HPDE6-E6E7 (cell line): ENCODE data around the gene SCAF1.

Experiments
- DNase-seq: peaks from one replicate; pipeline ENCODE4 v3.0.0; 2011; ENCODE audit warnings: missing footprints; ENCODE audit errors: extremely low spot score

Gene SCAF1

DNA sequence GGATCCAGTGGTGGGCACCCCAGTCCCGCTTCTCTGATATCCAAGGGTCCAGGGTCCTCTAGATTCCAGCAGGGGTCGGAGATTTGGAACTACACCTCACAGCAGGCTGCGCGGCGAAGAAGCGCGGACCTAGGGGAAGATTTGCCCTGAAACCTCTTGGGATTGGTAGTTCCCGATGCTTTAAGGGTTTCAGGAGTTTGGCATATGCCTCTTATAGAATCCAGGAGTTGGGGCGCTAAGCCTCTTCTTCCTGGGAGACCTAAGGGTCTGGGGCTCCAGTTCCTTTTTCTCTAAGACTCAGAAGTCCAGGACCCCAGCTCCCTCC lies 24.1 kb downstream of the SCAF1 start:
- no peak for DNase-seq

DNA sequence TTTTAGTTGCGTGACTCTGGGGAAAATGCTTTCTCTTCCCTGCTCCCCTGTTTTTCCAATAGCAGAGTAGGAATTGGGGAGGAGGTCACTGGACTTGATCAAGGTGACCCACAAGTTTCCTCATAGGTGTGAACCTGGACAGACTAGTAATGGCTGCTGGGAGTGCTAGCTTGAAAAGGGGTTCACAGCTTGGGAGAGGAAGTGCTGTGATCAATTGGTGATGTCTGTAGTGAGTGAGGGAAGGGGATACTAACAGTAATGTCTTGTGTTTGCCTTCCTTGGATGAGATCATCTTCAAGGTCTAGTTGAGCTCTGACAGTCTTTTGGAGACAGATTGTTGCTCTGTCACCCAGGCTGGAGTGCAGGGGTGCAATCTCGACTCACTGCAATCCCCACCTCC lies 25.5 kb downstream of the SCAF1 start:
- no peak for DNase-seq

DNA sequence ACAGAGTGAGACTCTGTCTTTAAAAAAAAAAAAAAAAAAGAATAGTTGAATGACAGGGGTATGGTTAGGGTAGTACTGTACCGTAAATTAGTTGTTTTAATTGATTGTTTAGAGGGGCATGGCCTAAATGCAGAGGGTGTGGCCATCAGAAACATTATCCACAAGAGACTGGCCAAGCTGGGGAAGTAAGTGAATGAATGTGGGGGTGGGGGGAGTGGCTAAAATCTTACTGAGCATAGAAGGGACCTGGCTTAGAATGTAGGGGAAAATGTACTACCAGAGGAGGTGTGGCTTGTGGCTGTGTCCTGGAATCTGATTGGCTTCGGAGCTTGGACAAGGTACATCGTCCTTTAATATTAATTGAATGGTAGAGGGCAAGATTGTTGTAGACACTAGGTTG lies 27.5 kb downstream of the SCAF1 start:
- no peak for DNase-seq

DNA sequence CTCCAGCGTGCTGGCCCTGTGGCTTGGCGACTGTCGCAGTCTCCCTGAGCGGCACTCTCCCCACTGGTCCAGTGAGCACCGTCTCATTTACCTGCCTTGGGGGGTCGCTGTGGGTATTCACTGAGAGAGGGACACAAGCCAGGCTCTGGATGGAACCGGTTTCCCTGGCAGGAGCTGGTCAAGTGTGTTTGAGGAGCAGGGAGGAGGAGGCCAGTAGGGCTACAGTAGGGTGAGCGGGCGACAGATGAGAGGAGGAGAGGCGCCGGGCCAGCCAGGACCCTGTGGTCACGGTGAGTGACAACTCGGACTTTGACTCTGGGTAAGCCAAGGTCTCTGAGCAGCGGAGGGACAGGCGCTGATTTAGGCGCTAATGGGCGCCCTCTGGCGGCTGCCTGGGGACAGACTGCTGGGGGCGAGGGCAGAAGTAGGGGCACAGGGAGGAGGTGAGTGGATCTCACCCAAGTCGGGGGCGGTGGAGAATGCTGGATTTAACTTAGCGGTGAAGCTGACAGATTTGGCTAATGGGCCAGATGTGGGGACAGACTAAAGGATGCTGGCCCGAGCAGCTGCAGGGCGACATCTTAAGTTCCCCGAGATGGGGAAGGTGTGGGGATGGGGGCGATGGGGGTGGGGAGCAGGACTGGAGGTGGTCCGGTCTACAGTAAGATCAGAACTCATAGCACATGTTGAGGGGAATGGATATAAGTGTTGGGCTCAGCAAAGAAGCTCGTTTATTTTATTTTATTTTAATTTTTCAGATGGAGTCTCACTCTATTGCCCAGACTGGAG lies 30.3 kb downstream of the SCAF1 start:
- no peak for DNase-seq

DNA sequence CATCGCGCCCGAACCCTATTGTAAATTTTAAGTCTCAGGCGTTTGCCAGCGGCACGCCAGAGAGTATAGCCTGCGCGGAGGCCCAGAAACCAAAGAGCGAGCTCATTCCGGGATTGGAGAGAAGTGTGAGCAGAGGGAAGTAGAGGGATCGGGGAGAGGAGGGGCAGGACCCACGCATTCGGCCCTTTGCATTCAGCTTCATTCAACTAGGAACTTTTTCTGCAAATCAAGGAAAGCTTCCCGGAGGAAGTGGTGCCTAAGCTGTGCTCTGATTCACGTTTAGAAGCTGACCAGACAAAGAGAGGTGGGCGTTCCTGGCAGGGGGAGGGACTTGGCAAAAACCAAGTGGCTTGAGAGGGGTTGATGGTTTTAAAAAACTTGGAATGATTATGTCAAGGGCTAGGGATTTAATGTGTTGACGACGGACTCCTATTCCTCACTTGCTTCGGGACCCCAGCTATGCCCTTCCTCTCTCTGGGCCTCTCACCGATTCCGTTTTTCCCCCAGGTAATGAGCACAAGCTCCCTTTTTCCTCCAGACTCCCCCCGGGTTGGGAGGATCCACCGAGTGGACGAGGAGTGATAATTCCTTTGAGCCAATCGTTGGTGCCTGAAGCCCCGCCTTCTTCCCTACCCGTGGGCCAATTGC lies 34.3 kb downstream of the SCAF1 start:
- no peak for DNase-seq

DNA sequence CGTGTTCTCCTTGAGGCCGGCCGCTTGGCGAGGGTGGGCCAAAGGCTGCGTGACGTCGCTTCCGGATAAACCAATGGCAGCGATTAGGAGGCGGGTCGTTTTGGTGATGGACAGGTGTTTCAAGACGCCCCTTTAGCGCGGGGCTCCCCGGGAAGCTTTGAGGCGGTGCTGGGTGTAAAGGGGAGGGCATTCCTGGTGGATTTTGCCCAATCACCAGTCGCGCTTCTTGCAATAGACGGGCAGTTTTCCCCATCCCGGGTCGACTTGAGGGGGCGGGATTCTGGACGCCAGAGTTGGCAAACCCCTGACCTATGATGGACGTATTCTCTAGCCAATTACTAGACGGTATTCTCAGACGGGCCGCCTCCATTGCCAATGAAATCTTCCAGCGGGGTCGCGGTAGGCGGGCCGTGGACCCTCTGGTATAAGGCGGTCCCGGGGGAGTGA lies 34.8 kb downstream of the SCAF1 start:
- peak; percentile 98 for DNase-seq

DNA sequence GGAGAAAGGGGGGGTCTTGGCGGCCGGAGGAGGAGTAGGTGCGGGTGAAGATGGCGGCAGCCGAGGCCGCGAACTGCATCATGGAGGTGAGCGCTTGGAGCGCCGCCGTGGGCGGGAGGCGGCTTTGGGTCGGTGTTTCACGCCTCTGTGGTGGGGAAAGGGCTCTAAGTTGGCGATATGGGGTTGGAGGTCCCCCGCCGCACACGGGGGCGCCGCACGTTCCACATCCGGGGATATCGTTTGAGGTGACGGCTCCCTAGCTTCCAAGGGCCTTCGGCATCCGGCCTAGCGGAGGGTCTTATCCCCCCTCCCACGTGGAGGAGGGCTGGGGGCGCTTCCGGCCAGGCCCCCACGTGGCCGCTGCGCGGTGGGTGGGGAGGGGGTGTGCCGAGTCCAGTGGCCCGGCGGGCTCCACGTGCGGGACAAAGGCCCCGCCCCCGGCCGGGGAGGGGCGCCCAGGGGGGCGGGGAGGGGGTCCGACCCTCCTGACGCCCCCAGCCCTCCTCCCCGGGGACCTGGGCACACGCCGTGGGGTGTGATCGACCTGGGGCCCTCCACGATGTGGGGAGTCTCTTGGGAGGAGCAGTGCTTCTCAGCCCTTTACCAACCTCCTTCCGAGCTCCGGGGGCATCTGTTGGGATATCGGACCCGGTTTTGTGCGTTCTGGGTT lies 35.4 kb downstream of the SCAF1 start, which contains the start of gene PRMT1:
PRMT1 (plus strand) TSS at position 41 of the 670 bp plus-strand sequence; CDS start at position 51, 10 bp downstream.
- DNase-seq: no peak

DNA sequence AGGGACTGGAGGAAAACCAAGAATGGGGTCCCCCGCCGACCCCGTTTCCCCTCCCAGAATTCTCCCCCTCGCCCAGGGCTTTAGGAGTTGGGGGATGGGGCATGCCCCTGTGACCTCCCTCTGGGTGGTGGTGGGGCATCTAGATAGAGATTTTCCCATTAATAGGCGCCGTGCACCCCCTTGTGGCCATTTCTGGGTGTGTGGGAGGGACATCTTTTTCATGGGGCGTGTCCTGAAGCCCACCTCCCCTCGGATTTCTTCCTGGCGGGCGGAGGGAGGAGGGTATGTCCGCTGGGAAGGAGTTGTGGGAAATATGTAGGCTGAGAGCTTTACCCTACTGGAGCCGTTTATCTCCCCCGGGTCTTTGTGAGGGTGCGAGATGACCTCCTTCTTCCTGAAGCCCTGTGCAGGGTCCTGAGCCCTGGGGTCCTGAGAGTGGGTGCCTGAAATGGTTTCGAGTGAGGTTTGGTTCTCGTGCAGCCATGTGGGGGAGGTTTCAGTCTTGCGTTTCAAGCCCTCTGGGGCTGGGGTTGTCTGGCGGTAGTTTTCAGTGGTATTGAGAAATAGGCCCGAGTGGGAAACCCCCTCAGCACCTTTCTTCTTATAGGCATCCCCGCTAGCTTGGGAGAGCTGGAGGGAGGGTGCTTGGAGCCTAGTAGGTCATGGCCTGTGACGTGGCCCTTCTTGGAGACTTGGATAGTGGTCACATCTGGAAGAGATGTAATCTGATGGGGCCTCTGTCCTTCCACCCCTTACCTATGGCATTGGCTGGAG lies 36.1 kb downstream of the SCAF1 start:
- DNase-seq: no peak

DNA sequence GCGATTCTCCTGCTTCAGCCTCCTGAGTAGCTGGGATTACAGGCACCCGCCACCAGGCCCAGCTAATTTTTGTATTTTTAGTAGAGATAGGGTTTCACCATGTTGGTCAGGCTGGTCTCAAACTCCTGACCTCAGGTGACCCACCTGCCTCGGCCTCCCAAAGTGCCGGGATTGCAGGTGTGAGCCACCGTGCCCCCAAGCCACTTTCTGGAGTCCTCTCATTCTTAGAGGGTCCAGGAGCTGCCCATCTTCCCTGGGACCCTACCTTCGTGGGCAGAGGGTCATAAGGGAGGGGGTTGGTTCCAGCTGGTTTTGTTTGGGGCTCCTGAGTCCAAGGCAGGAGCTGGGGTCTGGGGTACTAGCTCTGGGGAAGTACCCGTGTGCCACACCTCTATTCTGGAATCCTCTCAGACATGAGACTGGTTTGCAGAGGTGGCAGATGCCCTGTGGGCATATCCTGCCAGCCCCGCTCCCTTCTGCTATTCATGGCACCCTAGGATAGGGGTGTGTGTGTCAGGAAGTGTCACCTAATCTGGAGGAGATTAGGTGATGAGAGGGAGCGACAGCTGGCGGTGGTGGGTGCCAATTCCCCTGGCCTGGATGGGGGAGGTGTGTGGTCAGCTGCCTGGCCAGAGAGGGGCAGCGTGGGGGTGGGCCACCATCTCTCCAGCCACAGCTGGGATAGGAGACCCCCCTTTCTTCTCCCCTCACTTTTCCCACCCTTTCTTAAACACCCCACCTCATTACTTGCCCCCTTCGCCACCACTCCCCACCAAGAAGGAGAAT lies 37.2 kb downstream of the SCAF1 start:
- DNase-seq: no peak

DNA sequence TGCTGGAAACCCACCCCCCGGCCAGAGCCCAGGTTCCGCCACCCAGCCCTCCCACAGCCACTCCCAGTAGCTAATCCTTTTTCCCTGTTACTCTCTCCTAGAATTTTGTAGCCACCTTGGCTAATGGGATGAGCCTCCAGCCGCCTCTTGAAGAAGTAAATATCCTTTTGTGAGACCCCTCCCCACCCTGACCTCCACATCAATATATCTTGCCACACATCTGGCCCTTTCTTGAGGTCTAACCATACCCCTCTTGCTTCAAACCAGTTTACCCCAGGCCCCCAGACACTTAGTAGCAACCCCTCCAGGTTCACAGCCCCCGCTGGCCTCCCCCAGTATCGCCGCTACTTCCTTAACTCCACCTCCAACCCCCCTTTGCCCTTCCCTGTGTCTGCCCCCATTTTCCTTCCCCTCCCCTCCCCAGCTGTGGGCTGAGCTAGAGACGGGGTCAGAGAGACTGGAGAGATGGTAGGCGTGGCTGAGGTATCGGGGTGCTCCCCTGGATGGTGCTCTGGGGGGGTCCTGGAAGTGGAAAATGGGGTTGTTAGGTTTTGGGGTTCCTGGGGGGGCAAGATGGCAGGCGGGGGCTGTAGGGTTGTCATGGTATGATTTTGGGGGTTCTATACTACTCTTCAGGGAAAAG lies 37.9 kb downstream of the SCAF1 start:
- no peak for DNase-seq

DNA sequence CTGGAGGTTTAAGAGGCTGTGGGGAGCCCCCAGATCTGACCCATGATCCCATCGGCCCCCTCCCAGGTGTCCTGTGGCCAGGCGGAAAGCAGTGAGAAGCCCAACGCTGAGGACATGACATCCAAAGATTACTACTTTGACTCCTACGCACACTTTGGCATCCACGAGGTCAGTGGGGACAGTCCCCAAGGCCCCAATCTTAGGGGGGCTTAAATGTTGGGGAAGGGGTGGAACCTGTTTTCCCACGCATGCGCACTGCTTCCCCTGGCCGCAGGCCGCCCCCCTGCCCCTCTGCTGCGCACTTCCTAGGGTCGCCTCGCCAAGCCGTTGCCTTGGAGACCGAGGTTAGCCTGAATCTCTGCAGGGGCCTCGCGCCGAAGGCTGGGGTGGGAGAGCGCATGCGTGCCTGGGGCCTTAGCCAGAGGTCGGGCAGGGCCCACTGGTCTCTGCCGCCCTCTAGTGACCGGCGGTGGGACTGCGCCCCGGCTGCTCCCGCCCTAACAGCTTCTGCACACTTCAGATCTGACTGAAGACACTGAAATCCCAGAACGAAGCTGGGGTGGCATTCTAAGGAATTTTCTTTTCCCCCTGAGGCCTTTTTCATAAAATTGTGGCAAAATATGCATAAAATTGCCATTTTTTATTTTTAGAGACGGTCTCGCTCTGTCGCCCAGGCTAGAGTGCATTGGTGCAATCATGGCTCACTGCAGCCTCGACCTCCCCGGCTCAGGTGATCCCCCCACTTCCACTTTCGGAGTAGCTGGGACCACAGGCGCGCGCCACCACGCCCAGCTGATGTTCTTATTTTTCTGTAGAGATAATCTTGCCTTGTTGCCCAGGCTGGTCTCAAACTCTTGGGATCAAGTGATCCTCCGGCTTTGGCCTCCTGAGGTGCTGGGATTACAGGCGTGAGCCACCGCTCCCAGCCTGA lies 38.7 kb downstream of the SCAF1 start:
- DNase-seq: no peak

DNA sequence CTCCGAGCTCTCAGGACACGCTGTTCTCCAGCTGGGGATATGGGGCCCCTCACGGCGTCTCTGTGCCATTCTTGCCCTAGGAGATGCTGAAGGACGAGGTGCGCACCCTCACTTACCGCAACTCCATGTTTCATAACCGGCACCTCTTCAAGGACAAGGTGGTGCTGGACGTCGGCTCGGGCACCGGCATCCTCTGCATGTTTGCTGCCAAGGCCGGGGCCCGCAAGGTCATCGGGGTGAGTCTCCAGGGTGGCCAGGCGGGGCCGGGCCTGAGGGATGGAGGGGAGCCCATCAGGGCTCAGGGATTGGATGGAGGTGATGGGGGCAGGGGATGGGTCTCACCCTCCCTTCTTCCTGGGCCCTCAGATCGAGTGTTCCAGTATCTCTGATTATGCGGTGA lies 39.8 kb downstream of the SCAF1 start:
- DNase-seq: no peak

DNA sequence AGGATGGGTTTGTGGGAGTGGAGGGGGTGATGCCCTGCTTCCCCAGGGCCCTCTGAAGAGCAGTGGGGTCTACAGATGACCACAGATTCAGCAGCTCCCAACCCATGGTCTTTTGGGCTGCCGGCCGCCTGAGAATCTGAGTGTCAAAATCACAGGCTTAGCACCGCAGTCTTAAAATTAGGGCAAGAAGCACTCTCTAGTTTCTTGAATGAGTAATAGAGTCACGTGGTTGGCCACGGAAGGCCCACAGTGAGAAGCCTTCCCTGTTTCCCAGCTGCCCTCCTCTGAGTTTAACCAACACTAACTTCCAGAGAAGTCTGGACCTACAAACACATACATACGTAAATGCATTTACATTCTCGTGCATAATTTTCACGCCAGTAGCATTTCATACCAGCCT lies 40.3 kb downstream of the SCAF1 start:
- DNase-seq: no peak

DNA sequence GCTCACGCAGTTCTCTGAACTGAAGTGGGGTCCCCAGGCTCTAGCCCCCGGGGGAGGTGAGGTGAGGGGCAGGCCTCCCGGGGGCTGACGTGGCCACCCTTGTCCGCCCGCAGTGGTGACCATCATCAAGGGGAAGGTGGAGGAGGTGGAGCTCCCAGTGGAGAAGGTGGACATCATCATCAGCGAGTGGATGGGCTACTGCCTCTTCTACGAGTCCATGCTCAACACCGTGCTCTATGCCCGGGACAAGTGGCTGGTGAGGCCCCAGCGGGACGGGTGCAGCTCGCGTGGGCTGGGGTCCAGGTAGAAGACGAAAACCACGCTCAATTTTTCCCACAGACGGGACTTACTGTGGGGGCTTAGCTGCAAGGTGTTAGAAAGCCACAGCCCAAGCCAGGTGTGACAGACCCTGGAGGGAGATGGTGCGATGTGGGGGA lies 41.8 kb downstream of the SCAF1 start:
- DNase-seq: no peak

DNA sequence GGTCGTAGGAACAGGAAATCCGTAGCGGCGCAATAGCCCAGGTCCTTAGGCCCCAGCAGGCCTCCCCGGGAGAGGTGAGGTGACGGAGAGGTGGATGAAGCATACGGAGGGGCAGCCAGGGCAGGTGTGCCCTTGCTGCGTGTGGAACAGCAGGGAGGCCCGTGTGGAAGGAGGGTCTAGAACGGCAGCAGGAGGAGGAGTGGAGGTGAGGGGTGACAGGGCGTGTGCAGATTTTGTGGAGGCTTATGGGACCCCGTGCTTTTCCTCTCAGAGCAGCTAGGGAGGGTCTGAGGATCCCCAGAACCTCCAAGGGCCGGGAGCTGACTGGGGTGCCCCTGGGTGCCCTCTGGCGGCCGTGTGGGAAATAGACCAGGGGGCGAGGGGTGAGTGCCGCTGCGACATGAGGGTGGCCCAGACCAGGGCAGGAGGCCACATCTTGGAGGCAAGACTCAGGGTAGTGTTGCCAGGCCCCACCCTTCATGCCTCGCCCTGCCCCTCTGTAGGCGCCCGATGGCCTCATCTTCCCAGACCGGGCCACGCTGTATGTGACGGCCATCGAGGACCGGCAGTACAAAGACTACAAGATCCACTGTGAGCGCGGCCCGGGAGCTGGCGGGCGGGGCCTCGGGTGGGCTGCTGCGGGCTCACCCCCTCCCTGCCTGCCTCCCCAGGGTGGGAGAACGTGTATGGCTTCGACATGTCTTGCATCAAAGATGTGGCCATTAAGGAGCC lies 42.4 kb downstream of the SCAF1 start:
- DNase-seq: no peak

DNA sequence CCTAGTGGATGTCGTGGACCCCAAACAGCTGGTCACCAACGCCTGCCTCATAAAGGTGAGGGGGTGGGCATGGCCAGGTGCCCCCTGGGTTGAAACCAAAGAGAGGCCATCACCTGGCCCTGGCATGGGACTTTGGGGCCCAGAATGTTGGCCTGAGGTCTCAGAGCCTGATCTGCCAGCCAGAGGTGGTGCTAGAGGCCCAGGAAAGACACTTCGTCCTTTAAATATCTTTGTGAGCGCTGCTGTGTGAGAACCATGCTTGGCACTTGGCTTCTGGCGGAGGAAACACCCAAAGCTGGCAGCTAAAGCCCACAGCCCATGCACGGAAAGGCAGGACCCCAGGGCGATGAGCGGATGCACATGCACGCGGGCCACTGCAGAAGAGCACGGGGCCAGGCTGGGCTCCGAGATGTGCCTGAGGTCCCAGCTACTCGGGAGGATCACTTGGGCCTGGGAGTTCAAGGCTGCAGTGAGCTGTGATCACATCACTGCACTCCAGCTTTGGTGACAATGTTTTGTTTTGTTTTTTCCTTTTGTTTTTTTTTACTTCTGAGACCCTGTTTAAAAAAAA lies 43.1 kb downstream of the SCAF1 start:
- DNase-seq: no peak

DNA sequence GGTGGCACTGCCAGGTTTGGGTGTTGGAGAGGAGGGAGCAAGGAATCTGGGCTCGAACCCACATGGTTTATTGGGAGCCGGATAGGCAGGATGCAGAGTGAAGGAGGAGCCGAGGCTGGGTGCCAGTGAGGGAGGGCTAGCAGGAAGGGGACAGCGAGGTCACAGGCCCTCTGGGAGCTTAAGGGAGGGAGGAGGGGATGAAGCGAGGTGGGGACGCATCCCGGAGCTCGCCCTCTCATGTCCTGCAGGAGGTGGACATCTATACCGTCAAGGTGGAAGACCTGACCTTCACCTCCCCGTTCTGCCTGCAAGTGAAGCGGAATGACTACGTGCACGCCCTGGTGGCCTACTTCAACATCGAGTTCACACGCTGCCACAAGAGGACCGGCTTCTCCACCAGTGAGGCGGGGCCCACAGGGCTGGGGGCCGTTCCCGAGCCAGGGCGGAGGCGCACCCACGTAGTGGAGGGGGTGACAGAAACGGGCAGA lies 43.9 kb downstream of the SCAF1 start:
- DNase-seq: no peak

DNA sequence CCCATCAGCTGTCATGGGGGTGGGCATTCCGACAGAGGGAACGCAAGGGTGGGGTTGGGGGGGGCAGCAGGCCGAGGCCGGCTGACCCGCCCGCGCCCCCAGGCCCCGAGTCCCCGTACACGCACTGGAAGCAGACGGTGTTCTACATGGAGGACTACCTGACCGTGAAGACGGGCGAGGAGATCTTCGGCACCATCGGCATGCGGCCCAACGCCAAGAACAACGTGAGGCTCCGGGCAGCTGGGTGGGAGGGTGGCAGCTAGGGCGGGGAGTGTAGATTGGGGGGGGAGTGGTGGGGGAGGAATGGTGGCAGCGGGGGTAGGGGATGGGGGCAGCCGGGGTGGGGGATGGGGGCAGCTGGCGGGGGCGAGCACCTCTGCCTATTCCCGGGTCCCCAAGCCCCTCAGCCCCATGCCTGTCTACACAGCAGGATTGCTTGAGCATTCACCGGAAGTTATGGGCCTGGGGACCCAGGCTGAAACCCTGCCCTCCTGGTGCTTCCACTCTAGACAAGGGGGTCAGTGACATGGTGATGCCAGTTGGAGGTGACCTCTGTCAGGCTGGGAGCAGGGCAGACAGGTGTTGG lies 44.6 kb downstream of the SCAF1 start:
- no peak for DNase-seq
